Heart left ventricle (tissue), 16 donors: Measurements from ENCODE around the gene SAA4. TPM values are rescaled to one million over a fixed set of nuclear protein-coding genes. Genes with fewer than 3 reads are reported as not detected.

Source experiments
- ATAC-seq, 4 donors: fragments of 200-7000 bp; cut with Tn5 transposase; one replicate each; pipeline ENCODE4 v1.9.1; 2020 to 2022; ENCODE audit warnings: moderate library complexity in 4 of 4, mild to moderate bottlenecking in 3 of 4, moderate number of reproducible peaks in 1 of 4
- DNase-seq, 5 donors: peaks; one replicate each; pipeline ENCODE4 v3.0.0-alpha.2; 2020
- H3K27ac ChIP-seq, 12 donors: fragments of 200-600 bp; sonication (generic) in 4 of 12; one replicate each; pipeline versions ENCODE4 v1.5.0 to v1.8.0; 2016 to 2022; ENCODE audit warnings: mild to moderate bottlenecking in 2 of 12
- H3K27me3 ChIP-seq, 9 donors: fragments of 200-600 bp; sonication (generic) in 2 of 9; one replicate each; pipeline versions ENCODE4 v1.5.1 to v1.8.0; 2016 to 2022; ENCODE audit warnings: mild to moderate bottlenecking in 3 of 9
- H3K36me3 ChIP-seq, 9 donors: fragments of 200-600 bp; sonication (generic) in 2 of 9; one replicate each; pipeline versions ENCODE4 v1.5.0 to v1.8.0; 2018 to 2022; ENCODE audit warnings: mild to moderate bottlenecking in 2 of 9
- H3K4me1 ChIP-seq, 12 donors: fragments of 200-600 bp; sonication (generic) in 4 of 12; one replicate each; pipeline versions ENCODE4 v1.5.0 to v1.8.0; 2016 to 2022; ENCODE audit warnings: mild to moderate bottlenecking in 3 of 12
- H3K4me3 ChIP-seq, 12 donors: fragments of 200-600 bp; sonication (generic) in 4 of 12; one replicate each; pipeline versions ENCODE4 v1.5.0 to v1.8.0; 2017 to 2022; ENCODE audit warnings: mild to moderate bottlenecking in 9 of 12, moderate library complexity in 4 of 12
- H3K9me3 ChIP-seq, 12 donors: fragments of 200-600 bp; sonication (generic) in 4 of 12; one replicate each; pipeline versions ENCODE4 v1.5.0 to v1.8.0; 2016 to 2022; ENCODE audit warnings: mild to moderate bottlenecking in 1 of 12
- POLR2A ChIP-seq, 2 donors: fragments of 450-650 bp; IDR thresholded peaks; one replicate each; pipeline ENCODE4 v1.6.1; 2017; ENCODE audit warnings: antibody characterized with exemption in 2 of 2, mild to moderate bottlenecking in 2 of 2, moderate library complexity in 2 of 2
- WGBS, 4 donors: extraction: QIAGEN DNeasy Blood & Tissue Kit in 2 of 4; methylation state at CpG; one replicate each; pipeline versions ENCODE4 v1.1.5 to v1.1.7; 2013 to 2018; 5-methylcytosine and 5-hydroxymethylcytosine counted together
- intact Hi-C, 10 donors: fragments of 100-400 bp; cut with DNase I; formaldehyde crosslinking; loops; one replicate each; pipeline versions ENCODE4 v1.11.1 to v1.14.2; 2022
- polyA plus RNA-seq, 2 donors: library from polyadenylated mRNA; stranded (reverse); fragments of 200-250 nt; gene quantifications; one replicate each; pipeline ENCODE4 v1.2.3, GENCODE V29; 2013
- total RNA-seq, 9 donors: library from RNA; depleted of rRNA in 2 of 9; stranded (reverse); fragments of >200 nt in 2 of 9; fragmentation: NEBNext Ultra II Directional in 3 of 9; extraction: Animal tissue kit (Norgen Biotek cat#: 25700) in 3 of 9; gene quantifications; one replicate each; pipeline versions ENCODE4 v1.1.0 to v1.2.4, GENCODE V29; 2016 to 2023
- TF ChIP-seq, protein P1 (sequence below), 12 donors: fragments of 200-600 bp; sonication (generic) in 4 of 12; IDR thresholded peaks; one replicate each; pipeline versions ENCODE4 v1.5.0 to v1.8.0; 2018 to 2022; ENCODE audit warnings: antibody characterized with exemption in 12 of 12, mild to moderate bottlenecking in 5 of 12
- donor health status: ischemic (EF 13 %, LVEDD 7.1; RV severe dilation, severe dysfunction).
- donor health status: healthy with polysubstance abuse.
- donor health status: DM: no; HTN: yes; CAD: no.
- donor health status: DM: no; HTN: no; CAD: no.
- donor health status: ischemic (EF 25% LVEDD 6.9; RV normal size, moderate dysfunction).
- donor health status: ischemic (EF 25% LVEDD 5.7; RV mildly dilated, moderate dysfunction).
- donor health status: healthy.
- donor health status: DM: yes; HTN: yes; CAD: no.
- donor health status: ischemic (EF 35%, LVEDD 5.7; RV mildly dilated, moderate dysfunction).
- donor health status: nonischemic (EF 11% LVEDD 7.7; RV severe dilation, severe dysfunction).
- donor health status: DM: yes; HTN: yes; CAD: no.
- donor health status: PGD.
- donor health status: ischemic (EF 29% LVEDD 5.4; RV normal size, mild dysfunction).
- donor health status: nonischemic (EF 23%, LVEDD 6.1; RV moderate dilation, normal function).

The SAA4 gene
- total and polyA plus RNA-seq, 11 donors, result not detected

- TF ChIP-seq POLR2A (IDR thresholded peaks at IDR 0.05), result no peak
- TF ChIP-seq, protein P1, sequence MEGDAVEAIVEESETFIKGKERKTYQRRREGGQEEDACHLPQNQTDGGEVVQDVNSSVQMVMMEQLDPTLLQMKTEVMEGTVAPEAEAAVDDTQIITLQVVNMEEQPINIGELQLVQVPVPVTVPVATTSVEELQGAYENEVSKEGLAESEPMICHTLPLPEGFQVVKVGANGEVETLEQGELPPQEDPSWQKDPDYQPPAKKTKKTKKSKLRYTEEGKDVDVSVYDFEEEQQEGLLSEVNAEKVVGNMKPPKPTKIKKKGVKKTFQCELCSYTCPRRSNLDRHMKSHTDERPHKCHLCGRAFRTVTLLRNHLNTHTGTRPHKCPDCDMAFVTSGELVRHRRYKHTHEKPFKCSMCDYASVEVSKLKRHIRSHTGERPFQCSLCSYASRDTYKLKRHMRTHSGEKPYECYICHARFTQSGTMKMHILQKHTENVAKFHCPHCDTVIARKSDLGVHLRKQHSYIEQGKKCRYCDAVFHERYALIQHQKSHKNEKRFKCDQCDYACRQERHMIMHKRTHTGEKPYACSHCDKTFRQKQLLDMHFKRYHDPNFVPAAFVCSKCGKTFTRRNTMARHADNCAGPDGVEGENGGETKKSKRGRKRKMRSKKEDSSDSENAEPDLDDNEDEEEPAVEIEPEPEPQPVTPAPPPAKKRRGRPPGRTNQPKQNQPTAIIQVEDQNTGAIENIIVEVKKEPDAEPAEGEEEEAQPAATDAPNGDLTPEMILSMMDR (IDR thresholded peaks at IDR 0.05), result no peak
- WGBS, 4 donors, result 94 to 96% (median 95%) methylated on average over 14 of the region's 14 CpGs
- peaks cover 0 to 8% (median 0%) of the 10 kb centered on the region in 12 donors for H3K4me1 ChIP-seq
- H3K36me3 ChIP-seq, result no peaks in the 10 kb centered on the region
- no peak overlapping the region for H3K4me3 ChIP-seq
- ATAC-seq (no peak), DNase-seq (no peak)
- intact Hi-C loops, result no loop called here
- no peak overlapping the region for H3K27ac ChIP-seq
- H3K9me3 ChIP-seq, result no peaks in the 10 kb centered on the region
- no peaks in the 10 kb centered on the region for H3K27me3 ChIP-seq
Observed at GRCh38 chr11:18261721-18262120, 25.1 kb upstream of the SAA4 start.

GRCh38 chr11:18259259-18259658 lies 22.7 kb upstream of the SAA4 start:
- Histone ChIP-seq H3K27ac (no peak overlapping the region), H3K9me3 (no peaks in the 10 kb centered on the region), H3K4me1 (no peaks in the 10 kb centered on the region), H3K4me3 (no peak overlapping the region), H3K36me3 (no peaks in the 10 kb centered on the region), H3K27me3 (no peaks in the 10 kb centered on the region)
- TF ChIP-seq, protein P1 (IDR thresholded peaks at IDR 0.05), result no peak
- no peak for TF ChIP-seq POLR2A (IDR thresholded peaks at IDR 0.05)
- DNase-seq, result no peak
- intact Hi-C loops, result no loop called here
- ATAC-seq, result no peak

DNA sequence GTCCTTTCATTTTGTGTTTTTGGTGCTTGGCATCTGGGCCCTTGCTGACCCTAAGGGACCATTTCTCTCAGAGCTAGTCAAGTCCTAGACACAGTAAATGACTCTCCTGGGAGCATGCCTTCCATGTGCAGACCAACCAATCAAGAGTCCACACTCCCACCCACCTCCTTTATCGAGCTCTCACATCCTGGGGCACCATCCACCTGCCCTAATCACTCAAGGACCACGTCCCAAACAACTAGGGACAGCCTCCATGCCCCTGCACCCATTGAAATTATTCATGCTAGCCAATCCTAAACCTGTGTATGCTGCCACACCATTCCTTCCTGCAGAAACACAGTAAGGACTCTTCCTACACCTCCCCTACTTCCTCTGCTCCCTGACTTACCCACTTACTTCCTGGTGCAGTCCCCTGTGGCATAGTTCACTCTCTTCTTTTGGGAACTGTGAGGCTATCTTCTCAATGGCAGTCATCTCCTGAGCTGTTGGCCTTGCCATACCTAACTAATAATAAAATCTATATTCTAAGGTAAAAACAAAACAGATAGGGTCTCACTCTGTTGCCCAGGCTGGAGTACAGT lies 18.3 kb upstream of the SAA4 start:
- Histone ChIP-seq H3K27me3 (peaks cover 0 to 6% (median 0%) of the 10 kb centered on the region in 9 donors), H3K36me3 (no peaks in the 10 kb centered on the region), H3K27ac (no peak overlapping the region), H3K4me1 (no peaks in the 10 kb centered on the region), H3K4me3 (no peak overlapping the region), H3K9me3 (no peaks in the 10 kb centered on the region)
- WGBS, 4 donors, result 54 to 74% (median 70%) methylated on average over 2 of the region's 2 CpGs
- TF ChIP-seq, protein P1 (IDR thresholded peaks at IDR 0.05), result no peak
- TF ChIP-seq POLR2A (IDR thresholded peaks at IDR 0.05), result no peak
- intact Hi-C loops, result no loop called here
- ATAC-seq (no peak), DNase-seq (no peak)

- intact Hi-C loops, result no loop called here
- Histone ChIP-seq H3K27ac (no peak overlapping the region), H3K4me1 (no peaks in the 10 kb centered on the region), H3K4me3 (no peak overlapping the region), H3K9me3 (no peaks in the 10 kb centered on the region), H3K27me3 (peaks cover 0 to 6% (median 0%) of the 10 kb centered on the region in 9 donors), H3K36me3 (no peaks in the 10 kb centered on the region)
- no peak for TF ChIP-seq POLR2A (IDR thresholded peaks at IDR 0.05)
- TF ChIP-seq, protein P1 (IDR thresholded peaks at IDR 0.05), result no peak
- ATAC-seq (no peak), DNase-seq (no peak)
- WGBS, 4 donors, result 82 to 84% (median 83%) methylated on average over 11 of the region's 11 CpGs
Observed at GRCh38 chr11:18253778-18254338, 17.3 kb upstream of the SAA4 start.
